ENCODE results near the gene MARCHF11.
A peak's percentile ranks its signal among the peaks of the same experiment; 100 is the strongest.

MARCHF11 gene

DNA sequence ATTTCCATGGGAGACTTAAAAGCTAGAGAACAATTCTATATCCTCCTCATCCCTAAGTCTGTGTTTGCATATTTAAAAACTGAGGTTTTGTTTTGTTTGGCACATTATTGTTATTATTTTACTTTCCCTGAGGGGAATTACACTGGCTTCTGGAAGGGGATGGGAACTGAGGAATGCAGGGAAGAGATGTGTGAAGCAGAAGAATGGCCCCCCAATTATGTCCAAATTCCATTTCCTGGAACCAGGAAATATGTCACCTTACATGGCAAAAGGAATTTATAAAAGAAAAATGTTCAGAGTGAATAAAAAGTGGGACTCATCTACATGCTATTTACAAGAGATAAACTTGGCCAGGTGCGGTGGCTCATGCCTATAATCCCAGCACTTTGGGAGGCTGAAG lies 129.8 kb downstream of the MARCHF11 start:
- no peak for DNase-seq

DNA sequence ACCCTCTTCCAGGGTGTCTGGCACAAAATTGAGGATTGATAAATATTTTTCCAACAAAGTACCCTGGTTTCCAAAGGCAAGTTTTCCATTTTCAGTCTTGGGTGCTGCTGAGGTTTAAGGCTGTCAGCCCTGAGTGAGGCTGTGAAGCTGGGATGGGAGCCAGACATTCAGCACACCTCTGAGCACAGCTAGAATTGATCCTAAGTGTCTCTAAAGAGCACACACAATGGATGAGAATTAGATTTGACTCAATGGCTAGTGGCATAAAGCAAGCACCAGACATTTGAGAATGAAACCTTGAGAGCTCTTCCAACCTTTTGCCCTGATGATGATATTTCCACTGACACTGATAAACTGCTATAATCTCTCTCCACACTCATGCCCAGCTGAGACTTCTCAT lies 131.5 kb downstream of the MARCHF11 start:
- no peak for DNase-seq

DNA sequence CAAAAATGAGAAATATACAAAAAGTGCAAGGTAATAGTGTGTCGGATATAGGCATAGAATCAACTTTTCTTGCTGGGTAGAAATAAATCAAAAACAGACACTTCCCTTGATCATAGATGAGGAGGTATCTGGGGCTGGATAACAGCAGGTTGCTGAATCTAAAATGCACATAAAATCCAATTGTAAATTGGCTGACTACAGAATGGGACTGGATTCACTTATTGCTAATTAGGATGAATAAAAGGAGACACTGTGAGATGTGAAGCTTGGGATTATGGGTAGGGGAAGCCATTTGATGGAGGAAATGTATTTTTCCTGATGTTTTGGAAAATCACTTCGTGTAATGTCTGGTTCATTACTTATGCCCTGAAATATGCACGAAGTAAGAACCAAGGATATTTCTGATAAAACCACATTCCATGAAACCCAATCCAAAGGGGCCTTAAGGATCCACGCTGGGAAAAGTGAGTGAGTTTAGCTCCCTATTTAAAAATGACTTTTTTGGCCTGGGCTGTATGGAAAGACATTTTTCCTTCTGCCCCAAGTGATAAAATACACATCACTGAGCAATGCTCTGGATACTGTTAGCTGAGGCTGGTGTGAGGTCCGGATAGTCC lies 136.1 kb downstream of the MARCHF11 start:
- DNase-seq, result no peak

DNA sequence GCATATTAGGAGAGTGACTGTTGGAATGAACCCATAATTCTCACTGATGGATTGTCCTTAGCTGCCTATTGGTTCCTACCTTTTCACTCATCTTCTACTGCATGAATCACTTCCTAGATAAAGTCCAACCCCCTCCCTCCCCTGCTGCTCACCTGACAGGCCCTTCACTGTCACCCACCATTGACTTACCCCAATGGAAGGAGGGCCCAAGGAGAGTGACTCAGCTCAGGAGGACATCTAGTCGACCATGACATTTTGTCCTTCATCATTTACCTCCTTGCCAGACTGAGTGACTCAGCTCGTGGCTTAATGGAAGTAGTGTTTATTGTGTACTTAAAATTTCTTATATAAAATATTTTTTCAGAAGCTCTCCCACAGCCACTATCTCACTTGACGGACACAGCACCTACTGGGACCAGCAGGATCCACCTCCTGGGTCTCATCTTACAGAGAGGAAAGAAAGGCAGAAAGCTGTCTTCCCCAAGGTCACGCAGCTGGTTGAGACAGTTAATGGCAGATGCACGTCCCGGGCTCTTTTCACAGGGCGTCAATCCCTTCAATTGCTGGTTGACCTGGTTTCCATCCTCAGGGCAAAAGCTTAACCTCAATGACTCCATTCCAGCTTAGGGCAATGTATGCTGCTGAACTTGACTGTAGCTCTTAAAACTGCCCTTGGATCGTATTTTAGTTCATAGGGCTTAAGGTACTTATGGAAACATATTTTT lies 142.3 kb downstream of the MARCHF11 start:
- no peak for DNase-seq

DNA sequence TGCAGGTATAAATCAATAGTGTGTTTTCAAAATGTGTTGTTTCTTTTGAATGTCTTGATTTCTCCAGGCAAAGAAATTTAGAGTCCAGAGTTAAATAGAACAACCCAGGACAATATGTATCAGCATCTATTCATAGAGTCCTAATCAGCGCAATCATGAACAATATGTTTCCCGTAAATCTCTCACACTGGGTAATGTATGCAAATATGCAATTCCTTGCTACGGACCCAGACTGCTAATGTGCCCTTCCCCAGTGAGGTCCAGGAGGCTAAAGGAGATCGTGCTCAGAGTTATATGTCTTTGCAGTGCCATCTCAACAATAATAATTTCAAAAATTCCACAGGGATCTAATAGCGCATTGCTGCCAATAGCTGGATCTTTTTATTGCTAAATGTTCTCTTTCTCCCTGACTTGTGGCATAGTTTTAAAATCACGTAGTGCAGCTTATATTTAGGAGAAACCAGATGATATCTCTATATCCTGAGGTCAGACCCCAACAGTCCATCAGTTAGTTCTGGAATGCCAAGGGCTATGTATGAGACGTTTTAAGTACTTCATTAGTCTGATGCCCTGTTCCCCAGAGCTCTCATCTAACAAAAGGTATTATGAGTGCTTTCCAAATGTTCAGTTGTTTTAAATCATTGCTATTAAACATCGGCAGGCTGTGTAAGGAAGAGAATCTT lies 145.1 kb downstream of the MARCHF11 start:
- DNase-seq, result no peak

DNA sequence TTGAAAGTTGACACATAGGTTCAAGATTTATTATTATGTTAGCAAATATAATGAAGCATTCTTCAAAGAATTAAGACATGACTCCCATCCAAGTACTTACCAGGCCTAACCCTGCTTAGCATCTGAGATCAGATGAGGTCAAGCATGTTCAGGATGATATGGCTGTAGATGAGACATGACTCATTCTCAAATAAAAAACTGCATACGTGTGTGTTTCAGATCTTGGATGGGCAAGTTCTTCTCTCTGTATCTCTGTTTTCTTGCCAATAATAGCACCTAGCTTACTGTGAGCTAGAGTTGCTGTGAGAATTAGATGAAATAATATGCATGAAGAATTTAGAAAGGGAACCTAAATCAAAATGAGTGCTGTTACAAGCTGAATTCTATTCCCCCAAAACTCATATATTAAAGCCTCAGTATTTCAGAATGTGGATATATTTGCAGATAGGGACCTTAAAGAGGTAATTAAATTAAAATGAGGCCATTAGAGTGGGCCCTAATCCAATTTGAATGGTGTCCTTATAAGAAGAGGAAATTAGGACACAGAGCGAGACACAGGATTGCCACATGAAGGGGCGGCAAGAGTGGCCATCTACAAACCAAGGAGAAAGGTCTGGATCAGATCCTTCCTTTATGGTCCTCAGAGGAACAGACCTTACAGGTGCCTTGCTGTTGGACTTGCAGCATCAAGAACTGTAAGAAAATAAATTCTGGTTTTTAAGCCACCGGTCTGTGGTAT lies 146.2 kb downstream of the MARCHF11 start:
- no peak for DNase-seq

DNA sequence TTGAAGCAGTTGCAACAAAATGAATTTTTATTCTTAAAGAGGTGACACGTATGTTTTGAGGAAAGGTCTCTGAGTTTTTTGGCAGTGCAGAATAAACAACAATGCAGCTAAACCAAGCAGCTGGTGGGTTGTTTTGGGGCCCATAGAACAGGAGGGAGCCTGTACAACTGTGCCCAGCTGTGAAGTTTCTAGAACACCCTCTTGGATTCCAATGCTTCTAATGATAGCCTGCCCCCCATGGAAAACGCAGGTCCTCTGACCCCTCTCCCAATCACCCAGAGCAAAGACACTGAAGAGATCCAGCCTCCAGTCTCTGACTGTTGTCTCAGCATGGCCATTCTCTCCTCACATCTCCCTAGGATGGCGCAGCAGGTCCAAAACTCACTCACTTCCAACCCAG lies 150.9 kb downstream of the MARCHF11 start:
- no peak for DNase-seq

DNA sequence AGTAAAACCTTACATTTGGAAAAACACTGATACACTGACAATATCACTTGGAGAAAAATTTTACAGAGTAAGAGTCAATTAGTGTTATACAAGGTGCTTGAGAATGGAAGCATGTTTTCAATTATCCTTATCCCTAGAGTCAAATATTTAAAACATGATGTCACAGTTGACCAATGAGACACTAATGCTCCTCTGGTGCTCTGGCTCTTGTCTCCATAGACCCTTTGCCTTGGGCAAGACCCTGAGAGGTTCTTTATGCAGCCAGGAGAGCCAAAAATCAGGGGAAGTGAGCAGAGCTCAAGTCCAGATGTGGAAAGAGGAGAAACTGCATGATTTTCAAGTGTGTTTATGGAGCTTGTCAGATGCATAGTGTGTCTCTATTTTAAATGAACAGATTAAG lies 153.9 kb downstream of the MARCHF11 start:
- DNase-seq, result peak; percentile 15

DNA sequence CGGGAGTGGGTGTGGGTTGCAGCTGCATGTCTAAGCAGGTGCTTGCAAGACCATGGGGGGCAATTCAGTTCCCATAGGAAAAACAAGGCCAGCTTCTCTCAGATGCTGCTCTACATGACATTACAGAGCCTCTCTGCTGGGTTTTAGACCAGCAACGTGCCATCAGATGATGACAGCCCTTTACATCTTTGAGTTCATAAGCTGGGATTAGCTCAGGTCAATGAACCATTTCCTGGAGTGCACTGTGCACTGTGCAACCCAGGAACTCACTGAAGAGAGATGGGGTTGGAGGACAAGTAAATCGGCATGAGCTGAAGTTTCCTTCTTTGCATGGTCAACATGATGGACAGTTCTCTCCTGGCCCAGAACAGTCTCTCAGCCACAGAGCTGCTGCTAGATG lies 160.6 kb downstream of the MARCHF11 start:
- no peak for DNase-seq

DNA sequence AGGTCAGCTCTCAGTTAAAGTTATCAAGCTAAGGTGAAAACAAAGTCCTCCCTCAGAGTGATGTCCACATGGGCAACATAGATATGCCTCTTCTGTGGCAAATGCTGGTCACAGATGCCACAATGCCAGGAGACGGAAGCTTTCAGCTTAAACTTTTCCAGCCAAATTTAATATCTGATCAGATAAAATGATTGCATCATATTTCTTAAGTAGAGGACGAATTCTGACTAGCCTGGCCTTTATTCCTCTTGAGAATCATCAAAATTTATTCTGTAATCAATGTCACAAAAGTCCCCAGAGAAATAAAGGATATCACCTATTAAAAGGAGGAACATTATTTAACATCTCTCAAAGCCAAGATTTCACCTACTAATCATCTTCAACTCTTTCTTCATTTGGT lies 161.9 kb downstream of the MARCHF11 start:
- DNase-seq, result no peak
